ENCODE results near the gene C21orf58.

C21orf58 gene

DNA sequence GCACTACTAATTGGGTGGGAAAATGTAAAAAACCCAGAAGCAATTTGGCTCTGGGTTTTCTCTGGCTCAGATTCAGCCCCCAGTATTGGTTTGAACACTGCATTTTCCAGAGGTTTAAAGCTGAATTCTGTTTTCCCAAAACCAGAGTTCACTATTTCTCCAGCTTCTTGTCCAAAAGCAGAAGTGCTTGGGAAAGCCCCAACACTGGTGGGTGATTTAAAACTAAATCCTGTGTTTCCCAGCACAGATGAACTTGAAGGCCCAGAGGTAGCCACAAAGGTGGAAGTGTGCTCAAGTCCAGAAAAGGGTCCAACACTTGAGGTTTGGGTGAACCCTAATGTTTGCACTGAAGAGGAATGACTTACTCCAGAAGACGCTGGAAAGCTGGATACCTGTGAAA lies 38.9 kb downstream of the C21orf58 start:
- Histone ChIP-seq H3K36me3 (ENCODE audit: control insufficient read depth, insufficient read depth, low read length) (peaks cover 2% of the 10 kb centered on the region), H3K4me1 (ENCODE audit: control insufficient read depth, insufficient read depth, low read length) (no peaks in the 10 kb centered on the region), H3K27me3 (ENCODE audit: control insufficient read depth, insufficient read depth, low read length) (no peaks in the 10 kb centered on the region), H3K9me3 (ENCODE audit: control insufficient read depth, insufficient read depth, low read length) (no peaks in the 10 kb centered on the region), H3K4me3 (ENCODE audit: low read length) (no peak overlapping the region), H3K27ac (ENCODE audit: low read length) (no peak overlapping the region)
- DNase-seq (ENCODE audit: low read depth, low spot score) = no peak
- no CpG with 5 or more reads among the region's 1 CpG for WGBS (ENCODE audit: insufficient coverage, insufficient read length)

DNA sequence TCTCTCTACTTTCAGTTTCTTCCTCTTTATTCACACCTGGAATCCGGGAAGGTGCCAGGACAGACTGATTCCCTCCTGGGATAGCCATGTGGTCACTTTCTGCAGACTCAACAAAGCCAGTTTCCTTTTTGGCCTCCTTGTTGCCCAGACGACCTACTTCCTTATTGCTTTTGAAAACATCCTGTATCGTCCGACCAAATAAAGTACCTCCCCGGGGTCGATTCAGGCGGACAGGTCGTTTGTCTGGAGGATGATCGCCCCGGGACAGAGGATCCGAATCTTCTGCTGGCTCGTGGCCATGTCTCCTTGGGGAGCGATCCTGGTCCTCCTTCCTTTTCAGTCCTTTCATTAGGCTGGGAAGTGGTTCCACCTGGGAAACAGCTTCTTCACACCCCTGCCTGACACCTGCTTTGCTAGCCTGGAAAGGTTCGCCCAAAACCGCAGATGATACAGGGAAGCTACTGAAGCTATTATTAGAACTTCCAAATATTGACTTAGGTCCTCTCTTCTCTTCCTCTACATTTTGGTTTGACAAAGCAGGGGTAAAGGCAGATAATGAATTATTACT lies 39.5 kb downstream of the C21orf58 start:
- no peak for DNase-seq (ENCODE audit: low read depth, low spot score)

DNA sequence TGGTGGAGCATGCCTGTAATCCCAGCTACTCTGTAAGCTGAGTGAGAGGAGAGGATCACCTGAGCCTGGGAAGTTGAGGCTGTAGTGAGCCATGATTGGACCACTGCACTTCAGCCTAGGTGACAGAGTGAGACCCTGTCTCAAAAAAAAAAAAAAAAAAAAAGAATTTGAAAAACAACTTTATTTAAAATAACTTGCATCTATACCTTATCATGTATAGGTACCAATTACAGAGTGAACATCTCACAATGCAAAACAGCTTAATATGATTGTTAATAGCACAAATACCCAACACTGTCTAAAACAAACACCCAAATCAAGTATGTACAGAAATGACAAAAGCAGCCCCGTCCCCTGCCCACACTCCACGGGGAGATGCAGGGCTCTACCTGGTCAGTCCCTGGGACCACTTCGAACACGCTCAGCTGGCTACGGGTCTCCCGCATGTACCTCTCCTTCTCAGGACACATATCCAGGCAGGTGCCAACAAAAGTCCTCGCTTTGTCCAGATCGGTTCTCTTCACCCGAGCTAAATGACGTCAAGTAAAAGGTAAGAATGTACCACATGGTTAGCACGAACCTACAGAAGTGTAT lies 48.8 kb downstream of the C21orf58 start:
- Histone ChIP-seq H3K27ac (ENCODE audit: low read length) (no peak overlapping the region), H3K27me3 (ENCODE audit: control insufficient read depth, insufficient read depth, low read length) (no peaks in the 10 kb centered on the region), H3K4me1 (ENCODE audit: control insufficient read depth, insufficient read depth, low read length) (no peaks in the 10 kb centered on the region), H3K9me3 (ENCODE audit: control insufficient read depth, insufficient read depth, low read length) (no peaks in the 10 kb centered on the region), H3K36me3 (ENCODE audit: control insufficient read depth, insufficient read depth, low read length) (peaks cover 25% of the 10 kb centered on the region), H3K4me3 (ENCODE audit: low read length) (no peak overlapping the region)
- no CpG with 5 or more reads among the region's 11 CpGs for whole genome bisulfite sequencing (ENCODE audit: insufficient coverage, insufficient read length)
- no peak for DNase-seq (ENCODE audit: low read depth, low spot score)

More for the DNA sequence above, 39.5 kb downstream of the C21orf58 start:
- Histone ChIP-seq H3K27ac (ENCODE audit: low read length) (no peak overlapping the region), H3K36me3 (ENCODE audit: control insufficient read depth, insufficient read depth, low read length) (peaks cover 7% of the 10 kb centered on the region), H3K9me3 (ENCODE audit: control insufficient read depth, insufficient read depth, low read length) (no peaks in the 10 kb centered on the region), H3K27me3 (ENCODE audit: control insufficient read depth, insufficient read depth, low read length) (no peaks in the 10 kb centered on the region), H3K4me3 (ENCODE audit: low read length) (no peak overlapping the region), H3K4me1 (ENCODE audit: control insufficient read depth, insufficient read depth, low read length) (no peaks in the 10 kb centered on the region)
- WGBS (ENCODE audit: insufficient coverage, insufficient read length) = no CpG with 5 or more reads among the region's 15 CpGs

- WGBS (ENCODE audit: insufficient coverage, insufficient read length) = no CpG with 5 or more reads among the region's 14 CpGs
- no peak overlapping the region for H3K27ac ChIP-seq (ENCODE audit: low read length)
- DNase-seq (ENCODE audit: low read depth, low spot score) = no peak
- no peak overlapping the region for H3K4me3 ChIP-seq (ENCODE audit: low read length)
- no peaks in the 10 kb centered on the region for H3K4me1 ChIP-seq (ENCODE audit: control insufficient read depth, insufficient read depth, low read length)
- H3K27me3 ChIP-seq (ENCODE audit: control insufficient read depth, insufficient read depth, low read length) = no peaks in the 10 kb centered on the region
- peaks cover 23% of the 10 kb centered on the region for H3K36me3 ChIP-seq (ENCODE audit: control insufficient read depth, insufficient read depth, low read length)
- no peaks in the 10 kb centered on the region for H3K9me3 ChIP-seq (ENCODE audit: control insufficient read depth, insufficient read depth, low read length)
These were observed 50.3 kb downstream of the C21orf58 start for GRCh38 chr21:46273341-46273740.

- H3K27me3 ChIP-seq (ENCODE audit: control insufficient read depth, insufficient read depth, low read length) = no peaks in the 10 kb centered on the region
- no peaks in the 10 kb centered on the region for H3K9me3 ChIP-seq (ENCODE audit: control insufficient read depth, insufficient read depth, low read length)
- DNase-seq (ENCODE audit: low read depth, low spot score) = no peak
- H3K4me1 ChIP-seq (ENCODE audit: control insufficient read depth, insufficient read depth, low read length) = no peaks in the 10 kb centered on the region
- no peak overlapping the region for H3K27ac ChIP-seq (ENCODE audit: low read length)
- no CpG with 5 or more reads among the region's 10 CpGs for WGBS (ENCODE audit: insufficient coverage, insufficient read length)
- peaks cover 33% of the 10 kb centered on the region for H3K36me3 ChIP-seq (ENCODE audit: control insufficient read depth, insufficient read depth, low read length)
- no peak overlapping the region for H3K4me3 ChIP-seq (ENCODE audit: low read length)
These were observed 54.2 kb downstream of the C21orf58 start for GRCh38 chr21:46269466-46269865.

GRCh38 chr21:46268371-46268770 lies 55.3 kb downstream of the C21orf58 start:
- H3K36me3 ChIP-seq (ENCODE audit: control insufficient read depth, insufficient read depth, low read length) = peaks cover 33% of the 10 kb centered on the region
- H3K4me1 ChIP-seq (ENCODE audit: control insufficient read depth, insufficient read depth, low read length) = no peaks in the 10 kb centered on the region
- WGBS (ENCODE audit: insufficient coverage, insufficient read length) = no CpG with 5 or more reads among the region's 13 CpGs
- no peaks in the 10 kb centered on the region for H3K9me3 ChIP-seq (ENCODE audit: control insufficient read depth, insufficient read depth, low read length)
- H3K27ac ChIP-seq (ENCODE audit: low read length) = no peak overlapping the region
- H3K27me3 ChIP-seq (ENCODE audit: control insufficient read depth, insufficient read depth, low read length) = no peaks in the 10 kb centered on the region
- H3K4me3 ChIP-seq (ENCODE audit: low read length) = no peak overlapping the region
- DNase-seq (ENCODE audit: low read depth, low spot score) = no peak

DNA sequence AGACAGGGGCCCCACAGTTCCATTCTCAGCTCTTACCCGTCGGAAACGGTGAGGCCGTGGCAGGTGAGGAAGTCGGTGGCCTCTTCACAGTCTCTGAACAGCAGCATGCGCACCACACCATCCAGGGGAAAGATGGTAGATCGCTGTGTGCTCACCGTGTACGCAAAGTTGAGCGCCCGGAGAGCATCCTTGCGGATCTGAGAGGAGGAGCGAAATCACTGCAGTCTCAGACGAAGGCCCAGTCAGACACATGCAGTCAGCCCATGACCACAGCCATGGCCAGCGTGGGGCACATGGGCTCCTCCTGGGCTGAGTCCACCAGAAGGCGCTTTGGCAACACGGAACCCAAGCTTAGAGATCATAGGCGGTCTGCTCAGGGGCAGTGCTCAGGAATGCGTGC lies 56.7 kb downstream of the C21orf58 start:
- no CpG with 5 or more reads among the region's 19 CpGs for WGBS (ENCODE audit: insufficient coverage, insufficient read length)
- DNase-seq (ENCODE audit: low read depth, low spot score) = no peak
- H3K4me3 ChIP-seq (ENCODE audit: low read length) = no peak overlapping the region
- no peaks in the 10 kb centered on the region for H3K9me3 ChIP-seq (ENCODE audit: control insufficient read depth, insufficient read depth, low read length)
- H3K4me1 ChIP-seq (ENCODE audit: control insufficient read depth, insufficient read depth, low read length) = no peaks in the 10 kb centered on the region
- no peaks in the 10 kb centered on the region for H3K27me3 ChIP-seq (ENCODE audit: control insufficient read depth, insufficient read depth, low read length)
- H3K36me3 ChIP-seq (ENCODE audit: control insufficient read depth, insufficient read depth, low read length) = peaks cover 28% of the 10 kb centered on the region
- H3K27ac ChIP-seq (ENCODE audit: low read length) = no peak overlapping the region

GRCh38 chr21:46265736-46266525 lies 57.7 kb downstream of the C21orf58 start:
- H3K4me3 ChIP-seq (ENCODE audit: low read length) = no peak overlapping the region
- DNase-seq (ENCODE audit: low read depth, low spot score) = no peak
- H3K27me3 ChIP-seq (ENCODE audit: control insufficient read depth, insufficient read depth, low read length) = no peaks in the 10 kb centered on the region
- no peak overlapping the region for H3K27ac ChIP-seq (ENCODE audit: low read length)
- no peaks in the 10 kb centered on the region for H3K9me3 ChIP-seq (ENCODE audit: control insufficient read depth, insufficient read depth, low read length)
- no CpG with 5 or more reads among the region's 26 CpGs for WGBS (ENCODE audit: insufficient coverage, insufficient read length)
- peaks cover 32% of the 10 kb centered on the region for H3K36me3 ChIP-seq (ENCODE audit: control insufficient read depth, insufficient read depth, low read length)
- no peaks in the 10 kb centered on the region for H3K4me1 ChIP-seq (ENCODE audit: control insufficient read depth, insufficient read depth, low read length)

DNA sequence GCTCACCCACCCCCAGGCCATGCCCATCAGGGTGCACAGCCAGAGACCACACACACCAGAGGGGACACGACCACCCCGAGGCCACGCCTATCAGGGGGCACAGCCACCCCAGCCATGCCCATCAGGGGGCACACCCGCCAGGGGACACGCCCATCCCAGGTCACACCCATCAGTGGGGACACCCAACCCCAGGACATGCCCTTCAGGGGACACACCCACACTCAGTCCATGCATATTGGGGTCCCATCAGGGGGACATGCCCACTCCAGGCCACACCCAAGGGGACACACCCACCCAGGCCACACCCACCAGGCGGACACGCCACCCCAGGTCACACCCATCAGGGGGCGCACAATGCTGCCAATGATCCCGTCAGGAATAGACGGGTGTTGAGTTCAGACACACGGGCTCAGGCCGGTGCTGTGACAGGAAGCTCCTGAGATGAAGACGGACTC lies 59.0 kb downstream of the C21orf58 start:
- Histone ChIP-seq H3K4me1 (ENCODE audit: control insufficient read depth, insufficient read depth, low read length) (no peaks in the 10 kb centered on the region), H3K27me3 (ENCODE audit: control insufficient read depth, insufficient read depth, low read length) (no peaks in the 10 kb centered on the region), H3K36me3 (ENCODE audit: control insufficient read depth, insufficient read depth, low read length) (peaks cover 33% of the 10 kb centered on the region), H3K27ac (ENCODE audit: low read length) (no peak overlapping the region), H3K4me3 (ENCODE audit: low read length) (no peak overlapping the region), H3K9me3 (ENCODE audit: control insufficient read depth, insufficient read depth, low read length) (no peaks in the 10 kb centered on the region)
- no peak for DNase-seq (ENCODE audit: low read depth, low spot score)
- no CpG with 5 or more reads among the region's 13 CpGs for WGBS (ENCODE audit: insufficient coverage, insufficient read length)

- no CpG with 5 or more reads among the region's 22 CpGs for WGBS (ENCODE audit: insufficient coverage, insufficient read length)
- H3K27ac ChIP-seq (ENCODE audit: low read length) = no peak overlapping the region
- no peak for DNase-seq (ENCODE audit: low read depth, low spot score)
- no peaks in the 10 kb centered on the region for H3K27me3 ChIP-seq (ENCODE audit: control insufficient read depth, insufficient read depth, low read length)
- H3K36me3 ChIP-seq (ENCODE audit: control insufficient read depth, insufficient read depth, low read length) = peaks cover 30% of the 10 kb centered on the region
- no peaks in the 10 kb centered on the region for H3K9me3 ChIP-seq (ENCODE audit: control insufficient read depth, insufficient read depth, low read length)
- H3K4me1 ChIP-seq (ENCODE audit: control insufficient read depth, insufficient read depth, low read length) = no peaks in the 10 kb centered on the region
- no peak overlapping the region for H3K4me3 ChIP-seq (ENCODE audit: low read length)
These were observed 59.5 kb downstream of the C21orf58 start for GRCh38 chr21:46264046-46264689.

Measured in iPS DF 6.9 (cell line).